WTC11 (cell line): ENCODE results near the gene XRCC2. TPM values are rescaled to one million over a fixed set of nuclear protein-coding genes. Genes with fewer than 3 reads are reported as not detected.

Experiments
- ATAC-seq: fragments of 200-7000 bp; cut with Tn5 transposase; 2 replicates; pipeline ENCODE4 v1.10.0; 2021; ENCODE audit warnings: mild to moderate bottlenecking, moderate library complexity
- CTCF ChIA-PET: fragments of 300-600 bp; sonication (Branson Sonifier 250); formaldehyde crosslinking; loops from one replicate; lab custom pipeline; 2021; ENCODE audit warnings: antibody characterized with exemption; lab: Charles Lee
- POLR2A ChIA-PET: fragments of 350-600 bp; sonication (Branson Sonifier 250); formaldehyde crosslinking; loops from one replicate; lab custom pipeline; 2021; ENCODE audit warnings: antibody characterized with exemption; lab: Charles Lee
- DNase-seq: peaks from one replicate; pipeline ENCODE4 v3.0.0; 2021; ENCODE audit warnings: low spot score
- H3K27ac Mint-ChIP-seq: 2 replicates; pipeline ENCODE4 v1.8.0; 2021; ENCODE audit warnings: mixed read lengths
- H3K27me3 Mint-ChIP-seq: 2 replicates; pipeline ENCODE4 v1.8.0; 2021; ENCODE audit warnings: low read depth, mild to moderate bottlenecking, moderate library complexity, mixed read lengths
- H3K36me3 Mint-ChIP-seq: 2 replicates; pipeline ENCODE4 v1.8.0; 2021; ENCODE audit warnings: mixed read lengths
- H3K4me1 Mint-ChIP-seq: 2 replicates; pipeline ENCODE4 v1.8.0; 2022; ENCODE audit warnings: mixed read lengths
- H3K4me3 Mint-ChIP-seq: 2 replicates; pipeline ENCODE4 v1.8.0; 2021; ENCODE audit warnings: mild to moderate bottlenecking, moderate library complexity, mixed read lengths
- H3K9me3 Mint-ChIP-seq: 2 replicates; pipeline ENCODE4 v1.8.0; 2021; ENCODE audit warnings: mixed read lengths
- CREM ChIP-seq: sonication (generic); formaldehyde crosslinking; IDR thresholded peaks from 2 replicates; pipeline ENCODE4 v1.8.1; 2022; ENCODE audit warnings: mild to moderate bottlenecking, missing genetic modification reagents, moderate library complexity
- RELA ChIP-seq: sonication (generic); formaldehyde crosslinking; IDR thresholded peaks from 2 replicates; pipeline ENCODE4 v1.8.1; 2022; ENCODE audit warnings: missing genetic modification reagents, mild to moderate bottlenecking, borderline replicate concordance
- total RNA-seq: library from RNA; stranded (reverse); gene quantifications from 3 replicates; pipeline ENCODE4 v1.2.3, GENCODE V29; 2021

Gene XRCC2
- total RNA-seq, 1 experiment from 2014 or later = 25.4 TPM

GRCh38 chr7:152596824-152597223 lies 79.1 kb downstream of the XRCC2 start:
- peaks cover 3% of the 10 kb centered on the region for H3K4me1 Mint-ChIP-seq
- CTCF ChIA-PET = no interaction called here
- TF ChIP-seq RELA (CRISPR knock-in tag) = no peak
- no peak for TF ChIP-seq CREM (CRISPR knock-in tag)
- TF ChIP-seq, all 79 proteins: peak for 0
- no peak for DNase-seq
- Mint-ChIP-seq H3K9me3 (no peaks in the 10 kb centered on the region), H3K36me3 (no peaks in the 10 kb centered on the region), H3K27ac (no peak overlapping the region), H3K4me3 (no peak overlapping the region), H3K27me3 (no peaks in the 10 kb centered on the region)
- no peak for ATAC-seq
- POLR2A ChIA-PET = no interaction called here

Other genes with a start within 250 kb of the XRCC2 start
- 38.9 to 45.4 TPM (median 40.8 TPM) in 3 replicates for gene KMT2C, start 240.1 kb downstream of the XRCC2 start, total RNA-seq
- gene ACTR3B, start 83.6 kb upstream of the XRCC2 start, total RNA-seq = 28.2 to 31.5 TPM (median 29.3 TPM) in 3 replicates